A549 treated with Mapracorat at 1 μM for 4 hours (cell line): ENCODE data around the gene PRF1. TPM values are rescaled to one million over a fixed set of nuclear protein-coding genes. Genes with fewer than 3 reads are reported as not detected.

Source experiments
- total RNA-seq: library from RNA; stranded (reverse); fragments of 200-300 nt; extraction: Qiagen RNA extraction; gene quantifications from 5 replicates; pipeline ENCODE4 v1.2.3, GENCODE V29; 2022

The PRF1 gene
- total RNA-seq = not detected in 5 replicates

GRCh38 chr10:70602665-70603448 lies at the start of gene PRF1:
Gene PRF1, minus strand, starts transcription at chr10:70602741. Its CDS starts 1,839 bp downstream, at chr10:70600902.

Other genes starting within 250 kb of the PRF1 start
- gene LRRC20, start 220.1 kb downstream of the PRF1 start, total RNA-seq = 17.0 to 21.5 TPM (median 20.5 TPM) in 5 replicates
- gene EIF4EBP2, start 198.6 kb downstream of the PRF1 start, total RNA-seq = 12.2 to 14.5 TPM (median 14.1 TPM) in 5 replicates
- gene NODAL, start 161.1 kb downstream of the PRF1 start, total RNA-seq = not detected in 5 replicates
- gene PALD1, start 124.0 kb downstream of the PRF1 start, total RNA-seq = 5.8 to 7.4 TPM (median 6.7 TPM) in 5 replicates
- gene ADAMTS14, start 69.8 kb upstream of the PRF1 start, total RNA-seq = 0.05 to 0.16 TPM (median 0.09 TPM) in 5 replicates
- not detected in 5 replicates for gene TBATA, start 182.6 kb upstream of the PRF1 start, total RNA-seq
- gene SGPL1, start 213.2 kb upstream of the PRF1 start, total RNA-seq = 26.1 to 32.5 TPM (median 27.9 TPM) in 5 replicates